SIG-M5 treated with dmso at 0.1 percent for 504 hours (cell line): ENCODE data around the gene CAPNS1.

Source experiments
- DNase-seq: peaks from one replicate; lab custom pipeline; 2025; ENCODE audit not compliant: unreplicated experiment; lab: John Stamatoyannopoulos, UW

Gene CAPNS1

DNA sequence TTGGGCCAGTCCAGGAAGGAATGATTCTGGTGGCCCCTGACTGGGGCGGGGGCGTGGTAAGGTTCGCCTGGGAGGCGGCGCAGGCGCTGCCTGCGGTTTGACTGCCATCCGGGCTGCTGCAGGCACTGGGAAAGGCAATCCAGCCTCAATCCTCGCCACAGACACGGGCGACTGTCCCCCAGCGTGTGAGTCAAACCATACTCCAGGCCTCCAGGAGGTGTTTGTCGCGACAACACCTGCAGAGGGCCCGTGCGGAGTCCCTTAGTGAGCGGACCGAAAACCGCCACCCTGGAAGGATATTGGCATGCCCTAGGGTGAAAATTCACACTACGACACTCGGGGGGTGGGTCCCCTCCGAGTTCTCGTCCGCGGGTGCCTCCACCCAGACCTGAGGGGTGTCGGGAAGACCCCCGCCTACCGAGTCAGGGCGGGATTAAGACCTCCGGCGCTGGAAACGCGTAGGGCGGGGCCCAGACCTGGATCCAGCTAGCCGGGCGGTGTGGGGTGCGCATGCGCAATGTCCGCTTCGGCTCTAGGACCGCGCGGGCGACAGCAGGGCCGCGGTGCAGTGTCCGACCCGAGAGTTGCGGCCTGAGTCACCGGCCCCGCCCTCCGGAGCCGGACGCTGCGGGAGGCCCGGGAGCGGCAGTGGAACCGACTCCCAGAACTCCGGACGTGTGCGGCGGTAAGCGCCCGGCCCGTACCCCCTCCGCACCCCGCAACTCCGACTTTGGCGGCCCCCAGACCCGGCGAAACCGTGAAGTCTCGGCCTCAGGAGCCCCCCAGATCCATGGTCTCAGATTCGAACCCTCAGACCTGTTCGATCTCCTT, at the start of gene CAPNS1:
Gene CAPNS1, plus strand, starts transcription at position 594 of the 831 bp plus-strand sequence. CDS start 946 bp downstream, outside the sequence.
- DNase-seq = peak; percentile 88

DNA sequence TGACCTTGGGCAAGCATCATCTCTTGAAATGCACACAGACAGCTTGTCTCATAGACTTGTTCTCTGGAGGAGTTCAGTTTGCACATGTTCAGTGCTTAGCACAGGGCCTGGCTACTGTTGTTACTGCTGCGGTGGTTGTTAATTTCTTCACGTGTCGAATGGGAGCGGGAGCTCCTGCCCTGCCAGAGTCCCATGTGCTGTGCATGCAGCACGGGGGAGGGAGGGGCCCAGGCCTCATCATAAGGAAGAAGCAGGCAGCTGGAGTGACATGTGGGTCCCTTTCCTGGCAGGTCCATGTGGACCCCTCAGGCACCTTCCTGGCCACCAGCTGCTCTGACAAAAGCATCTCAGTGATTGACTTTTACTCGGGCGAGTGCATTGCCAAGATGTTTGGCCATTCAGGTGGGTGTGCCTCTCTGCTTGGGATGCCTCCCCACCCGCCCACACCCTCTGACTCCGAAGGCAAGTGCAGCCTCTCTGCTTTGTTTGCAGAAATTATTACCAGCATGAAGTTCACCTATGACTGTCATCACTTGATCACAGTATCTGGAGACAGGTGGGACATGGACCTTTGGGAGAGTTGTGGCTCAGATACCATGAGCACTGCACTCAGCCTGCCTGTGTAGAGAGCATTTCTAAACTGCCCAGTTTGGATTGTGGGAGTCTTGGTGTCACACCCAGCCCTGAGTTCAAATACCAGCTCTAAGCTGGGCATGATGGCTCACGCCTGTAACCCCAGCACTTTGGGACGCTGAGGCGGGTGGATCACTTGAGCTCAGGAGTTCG, 48.8 kb upstream of the CAPNS1 start:
- DNase-seq = no peak

DNA sequence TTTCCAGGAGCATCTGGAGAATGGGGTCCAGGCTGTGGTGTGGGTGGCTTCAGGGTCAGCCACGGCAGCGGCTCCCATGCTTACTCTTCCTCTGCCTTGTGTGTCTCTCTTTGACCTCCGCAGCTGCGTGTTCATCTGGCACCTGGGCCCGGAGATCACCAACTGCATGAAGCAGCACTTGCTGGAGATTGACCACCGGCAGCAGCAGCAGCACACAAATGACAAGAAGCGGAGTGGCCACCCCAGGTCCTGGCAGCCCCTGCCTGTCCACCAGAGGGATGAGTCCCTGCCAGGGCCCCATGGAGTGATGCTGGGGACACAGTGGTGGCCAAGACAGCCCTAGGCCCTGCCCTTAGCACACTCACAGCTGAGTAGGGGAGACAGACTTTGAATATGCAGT, 47.3 kb upstream of the CAPNS1 start:
- DNase-seq = no peak

DNA sequence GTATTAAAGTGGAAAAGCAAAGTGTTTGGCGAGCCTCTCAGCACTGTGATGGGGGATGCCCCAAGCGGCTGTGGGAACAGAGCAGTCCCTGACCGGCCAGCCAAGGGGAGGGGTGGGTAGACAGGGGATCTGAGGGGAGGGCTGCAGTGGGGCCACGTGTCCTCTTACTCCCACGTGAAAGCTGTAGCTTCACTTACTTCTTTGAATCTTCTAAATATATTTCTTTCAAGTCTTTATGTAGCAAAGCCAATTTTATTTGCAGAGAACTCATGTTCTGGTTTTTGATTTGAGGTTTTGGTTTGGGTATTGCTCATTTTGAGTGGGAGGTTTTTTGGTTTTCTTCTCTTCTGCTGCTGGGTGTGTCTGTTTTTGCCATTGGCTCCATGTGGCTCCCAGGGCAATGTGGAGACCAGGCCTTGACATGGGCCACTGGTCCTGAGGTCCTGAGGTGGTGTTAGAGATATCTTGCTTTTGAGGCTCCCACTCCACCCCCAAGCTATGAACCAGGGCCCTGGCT, 46.7 kb upstream of the CAPNS1 start:
- DNase-seq = no peak

DNA sequence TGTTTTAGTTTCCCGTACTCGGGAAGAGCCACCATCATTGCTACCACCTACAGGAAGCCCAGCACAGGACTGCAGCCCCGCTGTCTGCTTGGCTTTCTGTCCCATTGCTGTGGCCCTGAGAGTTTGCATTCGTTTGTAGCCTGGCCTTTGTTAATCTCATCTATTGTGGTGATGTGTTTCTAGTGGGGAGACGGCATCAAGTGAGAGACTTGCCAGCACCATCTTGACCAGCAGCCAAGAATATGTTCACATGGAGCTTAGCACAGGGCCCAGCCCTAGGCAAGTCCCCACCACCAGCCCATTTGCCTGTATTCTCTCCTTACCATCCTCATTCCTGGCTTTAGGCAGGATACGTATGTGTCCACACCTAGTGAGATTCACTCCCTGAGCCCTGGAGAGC, 46.2 kb upstream of the CAPNS1 start:
- DNase-seq = no peak

DNA sequence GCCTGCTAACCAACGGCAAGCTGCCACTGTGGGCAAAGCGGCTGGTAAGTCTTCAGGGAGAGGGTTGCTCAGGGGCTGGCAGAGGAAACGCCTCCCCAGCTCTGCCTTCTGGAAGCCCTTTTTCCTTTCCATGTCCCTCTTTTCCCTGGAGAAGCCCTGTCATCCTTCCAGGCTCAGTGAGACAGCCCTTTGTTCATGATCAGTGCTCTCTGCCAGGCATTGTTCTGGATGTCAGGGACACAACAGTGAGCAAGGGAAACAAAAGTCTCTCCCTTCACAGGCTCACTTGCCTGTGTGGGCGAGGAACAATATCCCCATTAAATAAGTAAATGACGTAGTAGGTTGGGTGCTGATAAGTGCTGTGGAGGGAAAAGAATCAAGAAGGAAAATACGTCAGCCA, 42.8 kb upstream of the CAPNS1 start:
- no peak for DNase-seq

DNA sequence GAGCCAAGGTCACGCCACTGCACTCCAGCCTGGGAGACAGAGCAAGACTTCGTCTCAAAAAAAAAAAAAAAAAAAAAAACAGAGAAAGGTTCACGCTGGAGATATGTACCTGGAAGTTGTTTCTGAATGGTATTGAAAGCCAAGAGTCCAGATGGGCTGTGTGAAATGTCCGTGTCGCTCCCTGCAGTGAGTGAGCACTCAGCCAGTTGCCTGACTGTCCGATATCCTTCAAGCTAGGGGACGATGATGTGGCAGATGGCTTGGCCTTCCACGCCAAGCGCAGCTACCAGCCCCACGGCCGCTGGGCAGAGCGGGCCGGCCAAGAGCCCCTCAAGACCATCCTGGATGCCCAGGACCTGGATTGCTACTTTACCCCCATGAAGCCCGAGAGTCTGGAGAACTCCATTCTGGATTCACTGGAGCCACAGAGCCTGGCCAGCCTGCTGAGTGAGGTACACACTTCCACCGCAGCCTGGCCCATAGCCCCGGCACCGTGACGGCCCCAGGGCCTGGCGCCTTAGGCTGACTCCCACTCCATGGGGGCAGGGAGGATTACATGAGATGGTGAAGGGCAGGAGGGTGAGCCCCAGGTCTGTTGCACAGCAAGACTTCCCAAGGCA, 40.6 kb upstream of the CAPNS1 start:
- no peak for DNase-seq

DNA sequence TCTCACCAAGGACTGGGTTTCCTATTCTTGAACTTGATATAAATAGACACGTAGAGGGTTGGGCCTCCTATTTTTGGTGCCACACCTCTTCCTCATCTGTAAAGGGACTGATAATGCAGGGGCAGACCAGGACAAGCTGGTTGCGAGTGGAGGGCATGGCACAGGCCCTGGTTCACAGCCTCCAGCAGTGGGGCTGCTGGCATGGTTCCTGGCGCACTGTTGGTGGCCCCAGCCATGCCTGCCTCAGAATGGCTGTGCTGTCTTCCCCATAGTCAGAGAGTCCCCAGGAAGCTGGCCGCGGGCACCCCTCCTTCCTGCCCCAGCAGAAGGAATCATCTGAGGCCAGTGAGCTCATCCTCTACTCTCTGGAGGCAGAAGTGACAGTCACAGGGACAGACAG, 39.4 kb upstream of the CAPNS1 start:
- DNase-seq = no peak

DNA sequence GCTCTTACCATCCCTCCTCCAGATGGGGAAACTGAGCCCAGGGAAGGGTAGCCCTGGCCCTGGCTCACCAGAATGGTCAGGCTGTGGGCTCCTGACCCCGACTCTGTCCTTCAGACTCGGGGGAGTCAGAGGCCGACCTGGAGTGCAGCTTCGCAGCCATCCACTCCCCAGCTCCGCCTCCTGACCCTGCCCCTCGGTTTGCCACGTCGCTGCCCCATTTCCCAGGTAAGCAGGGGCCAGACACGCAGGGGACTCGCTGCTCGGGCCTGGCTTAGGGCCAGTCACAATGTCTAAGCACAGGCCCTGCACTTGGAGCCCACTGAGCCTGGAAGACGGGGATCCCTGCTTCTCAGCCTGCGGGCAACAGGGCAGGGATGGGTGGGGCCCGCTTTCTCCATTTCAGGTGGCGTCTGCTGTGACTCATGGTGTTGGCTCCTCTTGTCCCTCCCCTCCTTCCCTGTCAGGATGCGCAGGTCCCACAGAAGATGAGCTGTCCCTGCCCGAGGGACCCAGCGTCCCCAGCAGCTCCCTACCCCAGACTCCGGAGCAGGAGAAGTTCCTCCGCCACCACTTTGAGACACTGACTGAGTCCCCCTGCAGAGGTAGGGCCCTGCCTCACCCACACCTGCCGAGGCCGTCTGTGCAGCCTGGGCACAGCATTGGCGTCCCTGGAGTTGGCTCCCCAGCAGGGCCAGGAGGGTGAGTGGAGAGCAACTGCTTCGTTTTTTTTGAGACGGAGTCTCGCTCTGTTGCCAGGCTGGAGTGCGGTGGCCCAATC, 38.1 kb upstream of the CAPNS1 start:
- no peak for DNase-seq

DNA sequence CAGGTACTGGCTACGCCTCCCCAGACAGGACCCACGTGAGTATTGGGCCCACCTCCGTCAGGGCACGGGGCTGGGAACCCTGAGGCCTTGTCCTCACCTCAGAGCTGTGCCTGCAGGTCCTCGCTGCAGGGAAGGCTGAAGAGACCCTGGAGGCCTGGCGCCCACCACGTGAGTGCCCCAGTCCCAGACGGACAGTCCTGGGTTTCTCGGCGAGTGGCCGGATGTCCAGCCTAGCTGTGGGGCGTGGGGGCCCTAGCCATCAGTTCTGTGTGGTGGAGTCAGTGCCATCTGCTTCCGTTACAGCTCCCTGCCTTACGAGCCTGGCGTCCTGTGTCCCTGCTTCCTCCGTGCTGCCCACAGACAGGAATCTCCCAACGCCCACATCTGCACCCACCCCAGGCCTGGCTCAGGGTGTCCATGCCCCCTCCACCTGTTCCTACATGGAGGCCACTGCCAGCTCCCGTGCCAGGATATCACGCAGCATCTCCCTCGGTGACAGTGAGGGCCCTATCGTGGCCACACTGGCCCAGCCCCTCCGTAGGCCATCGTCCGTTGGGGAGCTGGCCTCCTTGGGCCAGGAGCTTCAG, 36.7 kb upstream of the CAPNS1 start:
- no peak for DNase-seq

DNA sequence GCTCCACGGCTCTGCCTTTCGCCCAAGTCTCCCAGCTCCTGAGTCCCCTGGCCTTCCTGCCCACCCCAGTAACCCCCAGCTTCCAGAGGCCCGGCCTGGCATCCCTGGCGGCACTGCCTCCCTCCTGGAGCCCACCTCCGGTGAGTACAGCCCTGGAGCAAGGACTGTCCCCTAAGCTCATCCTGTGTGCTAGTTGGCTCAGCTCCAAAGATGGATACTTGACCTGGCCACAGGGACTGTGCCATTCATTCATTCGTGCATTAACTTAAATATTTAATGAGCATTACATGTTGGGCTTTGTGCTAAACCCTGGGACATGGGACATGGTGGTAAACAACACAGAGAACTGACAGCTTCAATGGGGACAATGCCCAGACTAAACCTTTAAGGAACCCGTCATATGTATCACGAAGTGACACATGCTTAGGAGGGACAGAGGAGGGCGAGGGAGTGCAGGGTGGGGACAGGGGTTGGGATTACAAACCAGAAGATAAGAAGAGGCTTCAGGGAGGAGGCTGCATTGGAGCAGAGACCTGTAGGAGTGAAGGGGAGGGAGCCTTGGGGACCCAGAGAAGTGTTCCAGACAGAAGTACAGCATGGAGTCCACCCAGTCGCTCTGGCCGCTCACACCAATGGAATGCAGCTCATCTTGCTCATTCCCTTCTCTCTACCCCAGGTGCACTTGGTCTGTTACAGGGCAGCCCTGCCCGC, 35.9 kb upstream of the CAPNS1 start:
- DNase-seq = no peak

DNA sequence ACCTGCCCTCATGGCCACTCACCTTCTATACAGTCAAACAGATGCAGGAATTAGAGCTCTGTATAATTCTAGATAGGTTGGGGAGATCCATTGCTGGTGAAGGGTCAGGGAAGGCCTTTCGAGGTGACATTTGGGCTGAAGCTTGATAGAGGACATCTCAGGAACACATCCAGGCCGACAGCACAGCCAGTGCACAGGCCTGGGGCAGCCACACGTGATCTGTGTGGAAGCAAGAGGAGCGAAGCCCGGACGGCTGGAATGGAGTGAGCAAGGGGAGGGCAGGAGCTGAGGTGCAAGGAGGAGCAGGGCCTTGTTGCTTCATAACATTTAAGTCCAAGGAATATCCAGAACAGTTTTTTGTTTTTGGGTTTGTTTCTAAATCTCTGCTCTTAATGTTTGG, 33.4 kb upstream of the CAPNS1 start:
- DNase-seq = no peak

DNA sequence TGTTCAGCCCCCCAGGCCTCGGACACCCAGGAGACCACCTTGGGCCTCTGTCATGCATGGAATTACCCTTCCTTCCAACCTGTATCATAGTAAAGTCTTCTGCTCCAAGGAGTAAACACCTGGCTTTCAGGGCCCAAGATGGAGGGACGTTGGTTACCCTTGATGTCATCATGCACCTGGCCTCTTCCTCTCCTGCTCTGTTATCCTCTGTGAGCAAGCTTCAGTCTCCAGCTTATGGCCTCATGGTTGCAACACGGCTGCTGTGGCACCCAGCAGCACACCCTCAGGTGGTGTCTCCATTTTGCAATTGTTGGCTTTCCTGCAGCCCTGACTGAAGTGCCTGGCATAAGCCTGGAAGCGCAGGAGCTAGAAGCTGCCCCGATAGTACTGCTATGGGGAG, 32.9 kb upstream of the CAPNS1 start:
- no peak for DNase-seq

DNA sequence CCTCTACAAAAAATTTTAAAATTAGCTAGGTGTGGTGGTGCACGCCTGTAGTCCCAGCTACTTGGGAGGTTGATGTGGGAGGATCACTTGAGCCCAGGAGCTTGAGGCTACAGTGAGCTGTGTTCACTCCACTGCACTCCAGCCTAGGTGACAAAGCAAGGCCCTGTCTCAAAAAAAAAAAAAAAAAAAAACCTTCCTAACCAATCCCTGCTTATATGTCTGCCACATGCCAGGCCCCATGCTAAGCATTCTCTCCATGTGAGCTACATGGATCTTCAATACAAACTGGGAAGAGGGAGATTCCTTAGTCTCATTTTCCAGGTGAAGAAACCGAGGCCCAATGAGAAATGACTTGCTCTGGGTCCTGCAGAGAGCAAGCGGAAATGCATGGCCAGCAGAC, 31.2 kb upstream of the CAPNS1 start:
- DNase-seq = no peak

DNA sequence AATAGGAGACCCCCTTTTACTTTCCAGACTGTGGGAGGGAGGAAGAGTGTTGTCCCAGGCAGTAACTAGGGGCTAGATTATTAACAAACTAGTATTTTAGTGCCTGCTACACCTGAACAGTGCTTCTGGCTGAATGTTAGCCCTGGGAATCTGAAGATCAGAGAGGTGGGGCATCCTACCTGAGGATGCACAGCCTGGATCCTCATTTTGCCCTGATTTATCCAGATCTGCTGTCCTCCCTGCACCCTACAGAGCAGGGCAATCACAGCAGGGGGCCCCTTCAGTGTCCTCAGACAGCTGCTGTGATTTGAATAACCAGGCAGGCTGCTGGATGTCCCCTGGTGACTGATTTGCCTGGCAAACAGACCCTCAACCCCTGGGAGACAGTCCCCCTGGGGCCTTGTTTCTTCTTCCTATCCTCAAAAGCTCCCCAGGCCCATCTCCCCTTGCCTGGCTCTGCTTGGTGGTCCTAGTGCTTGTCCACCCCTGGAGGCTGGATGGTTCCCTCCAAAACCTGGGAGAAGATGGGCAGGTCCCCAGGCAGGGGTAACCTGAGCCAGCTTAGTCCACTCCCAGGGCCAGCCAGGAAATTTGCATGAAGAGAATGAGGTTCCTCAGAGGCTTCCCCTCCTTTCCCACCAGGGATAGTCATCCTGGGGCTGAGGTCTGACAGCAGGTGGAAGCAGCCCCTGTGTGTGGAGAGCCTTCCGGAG, 29.2 kb upstream of the CAPNS1 start, which contains the start of gene OVOL3:
Gene OVOL3, plus strand, starts transcription at position 657 of the 713 bp plus-strand sequence. CDS start 60 bp downstream, outside the sequence.
- no peak for DNase-seq

DNA sequence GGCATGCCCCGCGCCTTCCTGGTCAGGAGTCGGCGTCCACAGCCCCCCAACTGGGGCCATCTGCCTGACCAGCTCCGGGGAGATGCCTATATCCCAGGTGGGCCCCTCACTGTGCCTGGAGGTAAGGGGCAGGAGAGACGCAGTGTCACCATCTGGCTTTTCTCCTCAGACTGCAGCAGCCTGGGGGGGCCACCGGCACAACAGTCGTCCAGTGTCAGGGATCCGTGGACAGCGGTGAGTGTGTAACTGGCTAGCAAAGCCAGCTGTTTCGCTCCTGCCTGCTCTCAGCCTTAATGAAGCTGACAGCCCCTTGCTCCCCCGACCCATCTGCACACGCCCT, 28.7 kb upstream of the CAPNS1 start:
- DNase-seq = no peak

DNA sequence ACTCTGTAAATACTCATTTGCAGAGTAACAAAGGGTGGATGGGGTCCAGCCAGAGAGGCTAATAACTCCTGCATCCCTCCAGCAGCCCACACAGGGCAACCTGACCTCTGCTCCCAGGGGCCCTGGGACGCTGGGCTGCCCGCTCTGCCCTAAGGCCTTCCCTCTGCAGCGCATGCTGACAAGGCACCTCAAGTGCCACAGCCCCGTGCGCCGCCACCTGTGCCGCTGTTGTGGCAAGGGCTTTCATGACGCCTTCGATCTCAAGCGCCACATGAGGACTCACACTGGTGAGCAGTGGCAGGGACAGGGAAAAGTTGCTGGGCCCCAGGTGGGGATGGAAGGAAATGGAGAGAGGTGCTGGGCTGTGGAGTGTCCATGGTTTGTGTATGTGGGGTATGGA, 27.2 kb upstream of the CAPNS1 start:
- DNase-seq = no peak

DNA sequence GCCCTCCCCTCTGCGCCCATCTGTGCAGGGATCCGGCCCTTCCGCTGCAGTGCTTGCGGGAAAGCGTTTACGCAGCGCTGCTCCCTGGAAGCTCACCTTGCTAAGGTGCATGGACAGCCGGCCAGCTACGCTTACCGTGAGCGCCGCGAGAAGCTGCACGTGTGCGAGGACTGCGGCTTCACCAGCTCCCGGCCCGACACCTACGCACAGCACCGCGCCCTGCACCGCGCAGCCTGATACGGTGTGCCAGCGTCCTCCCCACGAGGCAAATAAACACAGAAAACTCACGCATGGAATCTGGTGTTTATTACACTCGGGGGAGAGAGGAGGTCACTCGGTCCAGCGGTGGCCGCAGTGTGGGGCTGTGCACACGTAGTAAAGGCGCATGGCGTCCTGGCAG, 26.4 kb upstream of the CAPNS1 start:
- no peak for DNase-seq
